ENCODE results near the gene MRPS27.

The MRPS27 gene

DNA sequence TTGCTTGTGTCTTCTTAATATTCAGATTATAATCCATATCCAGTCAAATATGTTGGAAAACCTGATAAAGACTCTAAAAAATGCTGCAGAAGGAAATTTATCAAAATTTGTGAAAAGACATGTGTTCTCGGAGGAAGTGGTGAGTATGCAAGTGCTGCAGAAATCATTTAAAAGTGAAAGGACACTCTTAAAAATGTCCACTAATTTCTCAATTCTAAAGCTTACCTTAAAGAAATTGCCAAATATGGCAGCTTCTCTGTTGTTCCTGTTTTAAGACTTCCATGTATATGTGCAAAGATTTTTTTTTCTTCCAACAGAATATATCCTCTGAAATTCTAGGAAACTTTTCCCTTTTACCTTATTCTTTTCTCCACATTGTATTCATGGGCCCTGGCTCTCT is 32.6 kb upstream of the MRPS27 start:
- Histone ChIP-seq H3K27ac (ENCODE audit: insufficient read depth in 1 of 2, low read depth in 1 of 2, low read length in 2 of 2, poor library complexity in 1 of 2, severe bottlenecking in 2 of 2) (no peak overlapping the region), H3K4me1 (ENCODE audit: control extremely low read depth in 1 of 4, control insufficient read depth in 4 of 4, insufficient read depth in 4 of 4, low read length in 3 of 4) (peaks cover 11 to 26% (median 15%) of the 10 kb centered on the region in 4 experiments), H3K9me3 (ENCODE audit: control extremely low read depth in 1 of 5, control insufficient read depth in 4 of 5, insufficient read depth in 2 of 5, low read depth in 1 of 5, low read length in 4 of 5) (no peaks in the 10 kb centered on the region), H3K27me3 (replicated peaks in 2 of 5; ENCODE audit: control insufficient read depth in 4 of 5, insufficient read depth in 5 of 5, low read length in 4 of 5) (no peaks in the 10 kb centered on the region), H3K36me3 (ENCODE audit: control insufficient read depth in 4 of 4, insufficient read depth in 4 of 4, low read length in 3 of 4) (peaks cover 0 to 3% (median 2%) of the 10 kb centered on the region in 4 experiments), H3K4me3 (ENCODE audit: control insufficient read depth in 1 of 7, extremely low read depth in 1 of 7, insufficient read depth in 4 of 7, low read depth in 2 of 7, low read length in 6 of 7) (no peak overlapping the region)
- ChIA-PET POLR2A (no interaction called here), CTCF (interaction anchor here (0.6 to 1.8 kb wide), 3 partner anchors 8 to 14 kb away, joined by 3 to 6 read pairs (median 3); no protein-coding TSS in a partner anchor)
- 100% methylated on average over 1 of the region's 1 CpG for WGBS (ENCODE audit: insufficient coverage)
- DNase-seq = no peak

DNA sequence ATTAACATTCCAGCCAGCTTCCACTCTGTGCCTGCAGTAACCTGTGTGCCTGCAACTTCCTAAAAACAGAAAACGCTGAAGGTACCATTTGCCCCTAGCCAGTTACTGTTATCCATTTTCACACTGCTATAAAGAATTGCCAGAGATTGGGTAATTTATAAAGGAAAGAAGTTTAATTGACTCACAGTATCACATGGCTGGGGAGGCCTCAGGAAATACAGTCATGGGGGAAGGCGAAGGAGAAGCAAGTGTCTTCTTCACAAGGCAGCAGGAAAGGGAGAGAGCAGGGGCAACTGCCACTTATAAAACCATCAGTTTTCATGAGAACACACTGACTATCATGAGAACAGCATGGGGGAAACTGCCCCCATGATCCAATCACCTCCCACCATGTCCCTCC is 31.3 kb upstream of the MRPS27 start:
- WGBS (ENCODE audit: insufficient coverage) = 100% methylated on average over 1 of the region's 2 CpGs
- Histone ChIP-seq H3K4me1 (ENCODE audit: control extremely low read depth in 1 of 4, control insufficient read depth in 4 of 4, insufficient read depth in 4 of 4, low read length in 3 of 4) (peaks cover 11 to 26% (median 15%) of the 10 kb centered on the region in 4 experiments), H3K4me3 (ENCODE audit: control insufficient read depth in 1 of 7, extremely low read depth in 1 of 7, insufficient read depth in 4 of 7, low read depth in 2 of 7, low read length in 6 of 7) (no peak overlapping the region), H3K9me3 (ENCODE audit: control extremely low read depth in 1 of 5, control insufficient read depth in 4 of 5, insufficient read depth in 2 of 5, low read depth in 1 of 5, low read length in 4 of 5) (no peaks in the 10 kb centered on the region), H3K27me3 (replicated peaks in 2 of 5; ENCODE audit: control insufficient read depth in 4 of 5, insufficient read depth in 5 of 5, low read length in 4 of 5) (no peaks in the 10 kb centered on the region), H3K36me3 (ENCODE audit: control insufficient read depth in 4 of 4, insufficient read depth in 4 of 4, low read length in 3 of 4) (peaks cover 0 to 6% (median 5%) of the 10 kb centered on the region in 4 experiments), H3K27ac (ENCODE audit: insufficient read depth in 1 of 2, low read depth in 1 of 2, low read length in 2 of 2, poor library complexity in 1 of 2, severe bottlenecking in 2 of 2) (no peak overlapping the region)
- DNase-seq = no peak
- CTCF ChIA-PET = interaction anchor here (1.2 to 1.8 kb wide), 3 partner anchors 12 to 22 kb away, joined by 3 to 6 read pairs (median 3); no protein-coding TSS in a partner anchor
- POLR2A ChIA-PET = no interaction called here

DNA sequence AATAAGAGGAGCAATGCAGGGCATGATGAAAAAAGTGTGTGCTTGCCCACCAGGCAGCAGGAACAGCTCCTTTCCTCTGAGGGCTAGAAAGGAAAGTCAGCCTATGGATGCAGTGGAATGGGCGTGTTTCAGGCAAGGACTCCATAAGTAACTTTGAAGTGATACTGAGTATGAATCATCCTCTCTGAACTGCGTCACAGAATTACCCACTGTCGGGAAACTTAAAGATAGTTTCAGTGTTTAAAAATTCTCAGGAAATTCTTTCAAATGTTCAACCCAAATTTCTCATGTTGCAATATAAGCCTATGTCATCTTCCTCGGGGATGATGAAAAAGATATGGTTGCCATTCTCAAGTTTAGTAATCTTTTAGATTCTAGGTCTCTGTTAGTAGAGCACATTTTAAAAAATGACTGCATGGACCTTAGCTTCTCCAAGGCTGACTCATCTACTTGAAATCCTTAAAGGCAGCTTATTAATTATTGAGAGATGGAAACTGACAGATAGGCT is 27.8 kb upstream of the MRPS27 start:
- Histone ChIP-seq H3K27ac (ENCODE audit: insufficient read depth in 1 of 2, low read depth in 1 of 2, low read length in 2 of 2, poor library complexity in 1 of 2, severe bottlenecking in 2 of 2) (no peak overlapping the region), H3K4me3 (ENCODE audit: control insufficient read depth in 1 of 7, extremely low read depth in 1 of 7, insufficient read depth in 4 of 7, low read depth in 2 of 7, low read length in 6 of 7) (no peak overlapping the region), H3K36me3 (ENCODE audit: control insufficient read depth in 4 of 4, insufficient read depth in 4 of 4, low read length in 3 of 4) (peaks cover 0 to 25% (median 14%) of the 10 kb centered on the region in 4 experiments), H3K4me1 (ENCODE audit: control extremely low read depth in 1 of 4, control insufficient read depth in 4 of 4, insufficient read depth in 4 of 4, low read length in 3 of 4) (peaks cover 11 to 26% (median 15%) of the 10 kb centered on the region in 4 experiments), H3K9me3 (ENCODE audit: control extremely low read depth in 1 of 5, control insufficient read depth in 4 of 5, insufficient read depth in 2 of 5, low read depth in 1 of 5, low read length in 4 of 5) (no peaks in the 10 kb centered on the region), H3K27me3 (replicated peaks in 2 of 5; ENCODE audit: control insufficient read depth in 4 of 5, insufficient read depth in 5 of 5, low read length in 4 of 5) (no peaks in the 10 kb centered on the region)
- ChIA-PET CTCF (interaction anchor here (1.5 kb wide), 1 partner anchor 39 kb away, joined by 3 read pairs; no protein-coding TSS in a partner anchor), POLR2A (no interaction called here)
- DNase-seq = no peak
- WGBS (ENCODE audit: insufficient coverage) = 100% methylated on average over 3 of the region's 4 CpGs

DNA sequence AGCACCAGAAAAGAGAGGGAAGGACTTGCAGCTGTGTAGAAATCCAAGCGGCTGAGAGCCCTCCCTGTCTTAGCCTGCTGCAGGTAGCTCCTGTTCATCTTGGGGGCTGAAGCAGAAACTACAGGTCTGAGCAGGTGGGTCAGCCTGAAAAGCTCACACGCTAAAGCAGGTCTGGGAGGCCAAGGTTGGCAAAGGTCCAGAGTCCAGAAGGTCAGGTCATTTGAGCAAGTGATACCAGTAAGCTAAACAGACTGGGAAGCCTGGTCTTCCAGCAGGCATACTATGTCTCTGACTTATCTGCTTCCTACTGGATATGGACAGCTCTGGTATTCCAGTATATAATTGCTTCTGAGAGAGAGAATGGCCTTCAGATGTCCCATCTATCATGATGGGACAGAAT is 26.4 kb upstream of the MRPS27 start:
- no peak for DNase-seq
- WGBS (ENCODE audit: insufficient coverage) = 94% methylated on average over 2 of the region's 2 CpGs
- POLR2A ChIA-PET = no interaction called here
- H3K36me3 ChIP-seq (ENCODE audit: control insufficient read depth in 4 of 4, insufficient read depth in 4 of 4, low read length in 3 of 4) = peaks cover 0 to 32% (median 18%) of the 10 kb centered on the region in 4 experiments
- no peaks in the 10 kb centered on the region for H3K9me3 ChIP-seq (ENCODE audit: control extremely low read depth in 1 of 5, control insufficient read depth in 4 of 5, insufficient read depth in 2 of 5, low read depth in 1 of 5, low read length in 4 of 5)
- H3K4me3 ChIP-seq (ENCODE audit: control insufficient read depth in 1 of 7, extremely low read depth in 1 of 7, insufficient read depth in 4 of 7, low read depth in 2 of 7, low read length in 6 of 7) = no peak overlapping the region
- H3K4me1 ChIP-seq (ENCODE audit: control extremely low read depth in 1 of 4, control insufficient read depth in 4 of 4, insufficient read depth in 4 of 4, low read length in 3 of 4) = peaks cover 11 to 21% (median 15%) of the 10 kb centered on the region in 4 experiments
- CTCF ChIA-PET = no interaction called here
- H3K27ac ChIP-seq (ENCODE audit: insufficient read depth in 1 of 2, low read depth in 1 of 2, low read length in 2 of 2, poor library complexity in 1 of 2, severe bottlenecking in 2 of 2) = no peak overlapping the region
- no peaks in the 10 kb centered on the region for H3K27me3 ChIP-seq (replicated peaks in 2 of 5; ENCODE audit: control insufficient read depth in 4 of 5, insufficient read depth in 5 of 5, low read length in 4 of 5)

DNA sequence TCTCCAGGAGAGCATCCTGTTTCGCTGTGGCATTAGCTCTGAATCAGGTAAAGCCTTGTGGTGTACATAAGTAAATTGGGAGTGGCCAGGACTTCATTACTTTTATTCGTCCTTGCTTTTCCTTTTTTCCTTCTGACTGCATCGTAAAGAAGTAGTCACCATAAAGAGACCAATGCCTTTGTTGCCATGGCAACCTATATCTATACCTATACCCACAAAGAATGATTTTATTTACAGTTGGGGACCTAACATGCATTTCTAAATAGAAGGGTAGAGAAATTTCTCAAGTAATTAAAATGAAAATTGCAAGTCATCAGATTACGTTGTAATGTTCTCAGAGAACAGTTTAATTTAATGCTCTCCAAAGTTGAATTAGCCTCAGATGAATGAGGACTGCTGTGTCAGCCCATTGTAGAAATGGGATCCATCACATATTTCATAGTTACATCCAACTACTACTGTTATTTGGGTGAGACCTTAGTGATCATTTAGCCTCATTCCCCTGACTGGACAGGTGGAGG is 18.7 kb upstream of the MRPS27 start:
- 100% methylated on average over 2 of the region's 4 CpGs for WGBS (ENCODE audit: insufficient coverage)
- CTCF ChIA-PET = no interaction called here
- DNase-seq = no peak
- H3K4me3 ChIP-seq (ENCODE audit: control insufficient read depth in 1 of 7, extremely low read depth in 1 of 7, insufficient read depth in 4 of 7, low read depth in 2 of 7, low read length in 6 of 7) = no peak overlapping the region
- H3K27me3 ChIP-seq (replicated peaks in 2 of 5; ENCODE audit: control insufficient read depth in 4 of 5, insufficient read depth in 5 of 5, low read length in 4 of 5) = no peaks in the 10 kb centered on the region
- POLR2A ChIA-PET = no interaction called here
- H3K36me3 ChIP-seq (ENCODE audit: control insufficient read depth in 4 of 4, insufficient read depth in 4 of 4, low read length in 3 of 4) = peaks cover 15 to 48% (median 34%) of the 10 kb centered on the region in 4 experiments
- H3K4me1 ChIP-seq (ENCODE audit: control extremely low read depth in 1 of 4, control insufficient read depth in 4 of 4, insufficient read depth in 4 of 4, low read length in 3 of 4) = no peaks in the 10 kb centered on the region
- no peaks in the 10 kb centered on the region for H3K9me3 ChIP-seq (ENCODE audit: control extremely low read depth in 1 of 5, control insufficient read depth in 4 of 5, insufficient read depth in 2 of 5, low read depth in 1 of 5, low read length in 4 of 5)
- no peak overlapping the region for H3K27ac ChIP-seq (ENCODE audit: insufficient read depth in 1 of 2, low read depth in 1 of 2, low read length in 2 of 2, poor library complexity in 1 of 2, severe bottlenecking in 2 of 2)

DNA sequence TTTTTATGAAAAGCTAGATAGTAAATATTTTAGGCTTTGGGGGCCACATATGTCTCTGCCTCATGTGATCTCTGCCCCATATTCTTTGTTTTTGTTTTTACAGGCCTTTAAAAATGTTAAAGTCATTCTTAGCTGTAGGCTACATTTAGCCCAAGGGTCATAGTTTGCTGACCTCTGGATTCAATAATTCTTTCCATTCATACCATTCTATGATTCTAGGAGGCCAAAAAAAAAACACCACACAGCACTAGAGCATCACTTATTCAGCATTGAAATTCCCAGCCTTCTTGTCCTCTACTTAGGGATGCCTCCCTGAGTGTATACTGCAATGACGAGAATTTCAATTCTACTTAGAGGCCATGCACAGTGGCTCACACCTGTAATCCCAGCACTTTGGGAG is 17.1 kb upstream of the MRPS27 start:
- ChIA-PET CTCF (interaction anchor here (1.1 kb wide), 1 partner anchor 29 kb away, joined by 5 read pairs; no protein-coding TSS in a partner anchor), POLR2A (no interaction called here)
- WGBS (ENCODE audit: insufficient coverage) = 100% methylated on average over 1 of the region's 1 CpG
- Histone ChIP-seq H3K4me1 (ENCODE audit: control extremely low read depth in 1 of 4, control insufficient read depth in 4 of 4, insufficient read depth in 4 of 4, low read length in 3 of 4) (no peaks in the 10 kb centered on the region), H3K27me3 (replicated peaks in 2 of 5; ENCODE audit: control insufficient read depth in 4 of 5, insufficient read depth in 5 of 5, low read length in 4 of 5) (no peaks in the 10 kb centered on the region), H3K9me3 (ENCODE audit: control extremely low read depth in 1 of 5, control insufficient read depth in 4 of 5, insufficient read depth in 2 of 5, low read depth in 1 of 5, low read length in 4 of 5) (no peaks in the 10 kb centered on the region), H3K4me3 (ENCODE audit: control insufficient read depth in 1 of 7, extremely low read depth in 1 of 7, insufficient read depth in 4 of 7, low read depth in 2 of 7, low read length in 6 of 7) (no peak overlapping the region), H3K36me3 (ENCODE audit: control insufficient read depth in 4 of 4, insufficient read depth in 4 of 4, low read length in 3 of 4) (peaks cover 21 to 40% (median 29%) of the 10 kb centered on the region in 4 experiments), H3K27ac (ENCODE audit: insufficient read depth in 1 of 2, low read depth in 1 of 2, low read length in 2 of 2, poor library complexity in 1 of 2, severe bottlenecking in 2 of 2) (no peak overlapping the region)
- DNase-seq = no peak

DNA sequence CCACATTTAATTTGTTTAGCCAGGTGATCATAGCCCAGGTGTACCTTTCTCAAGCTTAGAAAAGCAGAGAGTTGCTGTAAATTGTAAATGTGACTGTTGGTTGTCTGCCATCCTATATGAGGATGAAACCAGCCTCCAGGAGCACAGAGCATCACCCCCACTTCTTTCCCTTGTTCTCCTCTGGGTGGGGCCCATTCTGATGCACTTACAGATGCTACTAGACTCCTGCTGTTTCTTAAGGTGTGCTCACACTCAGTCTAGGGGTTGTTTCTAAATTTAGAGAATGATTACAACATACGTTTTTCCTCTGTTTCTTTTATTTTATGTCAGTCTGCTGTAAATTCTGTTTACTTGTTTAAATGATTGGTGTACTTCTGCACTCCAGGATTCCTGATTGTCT is 10.7 kb upstream of the MRPS27 start:
- POLR2A ChIA-PET = no interaction called here
- CTCF ChIA-PET = interaction anchor here (1.0 kb wide), 1 partner anchor 11 kb away, joined by 3 read pairs; the partner anchor contains the start of genes MRPS27 and PTCD2
- Histone ChIP-seq H3K4me3 (ENCODE audit: control insufficient read depth in 1 of 7, extremely low read depth in 1 of 7, insufficient read depth in 4 of 7, low read depth in 2 of 7, low read length in 6 of 7) (no peak overlapping the region), H3K9me3 (ENCODE audit: control extremely low read depth in 1 of 5, control insufficient read depth in 4 of 5, insufficient read depth in 2 of 5, low read depth in 1 of 5, low read length in 4 of 5) (no peaks in the 10 kb centered on the region), H3K27me3 (replicated peaks in 2 of 5; ENCODE audit: control insufficient read depth in 4 of 5, insufficient read depth in 5 of 5, low read length in 4 of 5) (no peaks in the 10 kb centered on the region), H3K27ac (ENCODE audit: insufficient read depth in 1 of 2, low read depth in 1 of 2, low read length in 2 of 2, poor library complexity in 1 of 2, severe bottlenecking in 2 of 2) (no peak overlapping the region), H3K36me3 (ENCODE audit: control insufficient read depth in 4 of 4, insufficient read depth in 4 of 4, low read length in 3 of 4) (peaks cover 8 to 50% (median 33%) of the 10 kb centered on the region in 4 experiments), H3K4me1 (ENCODE audit: control extremely low read depth in 1 of 4, control insufficient read depth in 4 of 4, insufficient read depth in 4 of 4, low read length in 3 of 4) (no peaks in the 10 kb centered on the region)
- WGBS (ENCODE audit: insufficient coverage) = no CpG with 5 or more reads among the region's 1 CpG
- no peak for DNase-seq

Measured in common myeloid progenitor, CD34-positive (primary cell).